NCI-H2107 treated with DMSO at 0.1 percent for 48 hours (cell line): ENCODE measurements around the gene IRS2.

ENCODE experiments used
- DNase-seq: peaks from one replicate; lab custom pipeline; 2025; ENCODE audit not compliant: unreplicated experiment; lab: John Stamatoyannopoulos, UW

IRS2 gene

GRCh38 chr13:109807345-109807744, 21.0 kb upstream of the IRS2 start:
- no peak for DNase-seq

GRCh38 chr13:109804654-109805053, 18.3 kb upstream of the IRS2 start:
- no peak for DNase-seq

GRCh38 chr13:109803825-109804224, 17.4 kb upstream of the IRS2 start:
- DNase-seq, result no peak

- no peak for DNase-seq
Observed at GRCh38 chr13:109802936-109803335, 16.6 kb upstream of the IRS2 start.

GRCh38 chr13:109795011-109795410, 8.6 kb upstream of the IRS2 start:
- DNase-seq, result no peak

- no peak for DNase-seq
Observed at GRCh38 chr13:109794095-109794494, 7.7 kb upstream of the IRS2 start.

GRCh38 chr13:109792416-109793059, 6.2 kb upstream of the IRS2 start:
- DNase-seq, result no peak

- DNase-seq, result peak; percentile 76
Observed at GRCh38 chr13:109790942-109791605, 4.7 kb upstream of the IRS2 start.

- no peak for DNase-seq
Observed at GRCh38 chr13:109790086-109790485, 3.7 kb upstream of the IRS2 start.

GRCh38 chr13:109789262-109789661, 2.9 kb upstream of the IRS2 start:
- DNase-seq, result no peak

GRCh38 chr13:109788372-109789111, 2.2 kb upstream of the IRS2 start:
- DNase-seq, result no peak

GRCh38 chr13:109787135-109787954, 962 bp upstream of the IRS2 start:
- DNase-seq, result no peak

- DNase-seq, result no peak
Observed at GRCh38 chr13:109785892-109786450, 412 bp downstream of the IRS2 start.

- no peak for DNase-seq
Observed at GRCh38 chr13:109785141-109785891, 1.1 kb downstream of the IRS2 start.

- DNase-seq, result no peak
Observed at GRCh38 chr13:109784590-109785140, 1.7 kb downstream of the IRS2 start.

- no peak for DNase-seq
Observed at GRCh38 chr13:109783815-109784589, 2.4 kb downstream of the IRS2 start.

- DNase-seq, result no peak
Observed at GRCh38 chr13:109783447-109783814, 3.0 kb downstream of the IRS2 start.

GRCh38 chr13:109782823-109783431, 3.5 kb downstream of the IRS2 start:
- no peak for DNase-seq
